ENCODE measurements around the gene METAP1D.

DNA sequence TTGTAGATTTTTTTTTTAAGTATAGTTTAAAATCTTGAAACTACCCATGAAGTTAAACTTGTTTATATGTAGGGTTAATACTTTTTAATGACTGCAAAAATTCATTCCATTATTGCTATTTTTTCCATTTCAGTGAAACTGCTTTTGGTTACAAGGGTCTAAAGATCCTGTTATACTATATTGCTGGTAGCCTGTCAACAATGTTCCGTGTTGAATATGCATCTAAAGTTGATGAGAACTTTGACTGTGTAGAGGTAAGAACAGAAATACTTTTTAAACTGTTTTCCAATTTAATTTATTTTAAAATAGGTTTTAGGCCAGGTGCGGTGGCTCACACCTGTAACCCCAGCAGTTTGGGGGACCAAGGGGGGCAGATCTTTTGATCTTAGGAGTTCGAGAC lies 47.0 kb upstream of the METAP1D start:
- TF ChIP-seq CTCF (IDR thresholded peaks at IDR 0.05; ENCODE audit: insufficient read depth, low read length), result no peak
- TF ChIP-seq, protein P1, sequence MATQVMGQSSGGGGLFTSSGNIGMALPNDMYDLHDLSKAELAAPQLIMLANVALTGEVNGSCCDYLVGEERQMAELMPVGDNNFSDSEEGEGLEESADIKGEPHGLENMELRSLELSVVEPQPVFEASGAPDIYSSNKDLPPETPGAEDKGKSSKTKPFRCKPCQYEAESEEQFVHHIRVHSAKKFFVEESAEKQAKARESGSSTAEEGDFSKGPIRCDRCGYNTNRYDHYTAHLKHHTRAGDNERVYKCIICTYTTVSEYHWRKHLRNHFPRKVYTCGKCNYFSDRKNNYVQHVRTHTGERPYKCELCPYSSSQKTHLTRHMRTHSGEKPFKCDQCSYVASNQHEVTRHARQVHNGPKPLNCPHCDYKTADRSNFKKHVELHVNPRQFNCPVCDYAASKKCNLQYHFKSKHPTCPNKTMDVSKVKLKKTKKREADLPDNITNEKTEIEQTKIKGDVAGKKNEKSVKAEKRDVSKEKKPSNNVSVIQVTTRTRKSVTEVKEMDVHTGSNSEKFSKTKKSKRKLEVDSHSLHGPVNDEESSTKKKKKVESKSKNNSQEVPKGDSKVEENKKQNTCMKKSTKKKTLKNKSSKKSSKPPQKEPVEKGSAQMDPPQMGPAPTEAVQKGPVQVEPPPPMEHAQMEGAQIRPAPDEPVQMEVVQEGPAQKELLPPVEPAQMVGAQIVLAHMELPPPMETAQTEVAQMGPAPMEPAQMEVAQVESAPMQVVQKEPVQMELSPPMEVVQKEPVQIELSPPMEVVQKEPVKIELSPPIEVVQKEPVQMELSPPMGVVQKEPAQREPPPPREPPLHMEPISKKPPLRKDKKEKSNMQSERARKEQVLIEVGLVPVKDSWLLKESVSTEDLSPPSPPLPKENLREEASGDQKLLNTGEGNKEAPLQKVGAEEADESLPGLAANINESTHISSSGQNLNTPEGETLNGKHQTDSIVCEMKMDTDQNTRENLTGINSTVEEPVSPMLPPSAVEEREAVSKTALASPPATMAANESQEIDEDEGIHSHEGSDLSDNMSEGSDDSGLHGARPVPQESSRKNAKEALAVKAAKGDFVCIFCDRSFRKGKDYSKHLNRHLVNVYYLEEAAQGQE (IDR thresholded peaks at IDR 0.05; ENCODE audit: insufficient replicate concordance, low read depth), result no peak
- no peak for TF ChIP-seq POLR2AphosphoS5 (IDR thresholded peaks at IDR 0.05; ENCODE audit: low read depth)
- TF ChIP-seq GABPA (IDR thresholded peaks at IDR 0.05; ENCODE audit: low read depth), result no peak
- no peak for TF ChIP-seq SPI1 (IDR thresholded peaks at IDR 0.05; ENCODE audit: borderline replicate concordance, low read depth)

All from HL-60 (cell line).